HG03025 (cell line): ENCODE measurements around the gene GOLT1A.

Source experiments
- ATAC-seq: cut with Tn5 transposase; IDR thresholded peaks from one replicate; pipeline ENCODE4 v1.9.1; 2021; ENCODE audit warnings: mild to moderate bottlenecking, moderate library complexity; ENCODE audit not compliant: unreplicated experiment, low FRiP score

The GOLT1A gene

GRCh38 chr1:204166219-204166618, 47.6 kb downstream of the GOLT1A start, which contains the start of gene REN:
Gene REN, minus strand, starts transcription at chr1:204166337. Its CDS starts 44 bp downstream, at chr1:204166293.
- no peak for ATAC-seq

GRCh38 chr1:204162494-204163074, 51.2 kb downstream of the GOLT1A start:
- no peak for ATAC-seq

DNA sequence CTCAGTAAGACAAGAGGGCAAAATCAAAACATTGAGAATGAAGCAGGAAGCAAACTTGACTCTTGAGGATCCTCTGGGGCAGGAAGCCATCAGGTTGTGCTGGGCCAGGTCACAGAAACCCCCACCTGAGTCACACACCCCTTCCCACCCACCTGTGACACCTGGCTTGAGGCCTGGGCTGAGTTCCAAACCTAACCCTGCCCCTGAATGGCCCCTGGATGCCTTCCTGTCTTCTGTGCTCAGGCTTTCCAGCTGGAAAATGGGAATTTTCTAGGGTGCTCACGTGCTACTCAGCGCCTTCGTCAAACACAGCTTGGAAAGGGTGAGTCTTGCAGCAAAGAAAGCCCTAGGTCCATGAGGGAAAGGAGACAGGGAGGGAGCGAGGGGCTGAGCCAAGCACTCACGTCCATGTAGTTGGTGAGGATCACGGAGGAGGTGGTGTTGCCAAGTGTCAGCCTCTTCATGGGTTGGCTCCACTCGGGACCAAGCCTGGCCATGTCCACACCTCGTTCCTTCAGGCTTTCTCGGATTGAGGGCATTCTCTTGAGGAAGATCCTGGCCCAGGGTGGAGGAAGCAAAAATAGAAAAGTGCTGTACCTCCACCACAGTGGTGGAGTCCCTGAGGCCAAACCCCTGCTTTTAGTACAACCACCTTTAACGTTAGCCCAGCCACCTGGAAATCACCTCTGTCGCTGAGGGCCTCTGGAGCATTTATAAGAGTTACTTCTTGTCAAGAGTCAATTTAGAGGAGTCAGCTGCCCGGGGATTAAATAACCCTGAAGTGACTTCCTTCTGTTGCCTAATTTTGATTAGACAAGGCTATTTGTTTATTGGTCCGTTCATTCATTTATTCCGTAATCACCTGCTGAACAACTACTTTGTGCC, 51.9 kb downstream of the GOLT1A start:
- ATAC-seq = no peak

GRCh38 chr1:204157962-204158361, 55.8 kb downstream of the GOLT1A start:
- ATAC-seq = no peak

GRCh38 chr1:204155881-204156280, 57.9 kb downstream of the GOLT1A start:
- no peak for ATAC-seq

GRCh38 chr1:204154568-204155255, 59.1 kb downstream of the GOLT1A start:
- ATAC-seq = no peak

GRCh38 chr1:204153667-204154066, 60.1 kb downstream of the GOLT1A start:
- no peak for ATAC-seq

DNA sequence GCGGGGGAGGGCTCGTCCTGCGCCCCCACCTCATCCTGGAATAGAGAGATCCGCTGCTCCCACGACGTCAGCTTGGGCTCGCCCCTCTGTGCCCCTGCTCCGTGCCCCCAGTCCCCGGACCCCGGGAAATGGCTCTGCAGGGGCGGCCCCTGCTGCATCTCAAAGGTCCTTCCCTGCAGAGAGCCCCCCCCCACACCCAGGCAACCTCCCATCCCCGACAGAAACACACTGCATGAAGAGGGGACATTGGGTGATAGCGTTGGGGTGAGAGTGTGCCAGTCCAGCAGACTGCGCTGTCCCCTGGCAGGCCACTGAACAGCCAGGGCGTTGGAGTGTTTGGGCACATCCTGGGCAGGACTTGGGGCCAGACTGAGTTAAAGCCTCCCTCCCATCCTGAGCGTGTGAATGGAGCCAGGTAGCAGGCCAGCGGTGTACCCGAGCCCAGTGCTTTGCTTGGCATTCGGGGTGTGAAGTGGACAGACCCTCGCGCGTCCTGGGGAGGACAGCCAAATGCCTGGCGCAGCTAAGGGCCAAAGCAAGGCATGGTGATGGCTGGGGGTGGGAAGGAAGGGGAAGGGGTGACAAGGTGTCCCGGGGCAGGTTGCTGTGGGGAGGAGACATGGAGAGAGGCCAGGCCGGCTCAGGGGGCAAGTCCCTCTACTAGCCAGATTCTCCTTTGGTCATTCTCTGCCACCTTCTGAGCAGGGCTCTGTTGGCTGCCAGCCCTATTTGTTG, 61.3 kb downstream of the GOLT1A start:
- no peak for ATAC-seq

GRCh38 chr1:204151552-204152309, 62.1 kb downstream of the GOLT1A start, which contains the start of gene ETNK2:
Gene ETNK2, minus strand, starts transcription at chr1:204152044. Its CDS starts 192 bp downstream, at chr1:204151852.
- no peak for ATAC-seq

DNA sequence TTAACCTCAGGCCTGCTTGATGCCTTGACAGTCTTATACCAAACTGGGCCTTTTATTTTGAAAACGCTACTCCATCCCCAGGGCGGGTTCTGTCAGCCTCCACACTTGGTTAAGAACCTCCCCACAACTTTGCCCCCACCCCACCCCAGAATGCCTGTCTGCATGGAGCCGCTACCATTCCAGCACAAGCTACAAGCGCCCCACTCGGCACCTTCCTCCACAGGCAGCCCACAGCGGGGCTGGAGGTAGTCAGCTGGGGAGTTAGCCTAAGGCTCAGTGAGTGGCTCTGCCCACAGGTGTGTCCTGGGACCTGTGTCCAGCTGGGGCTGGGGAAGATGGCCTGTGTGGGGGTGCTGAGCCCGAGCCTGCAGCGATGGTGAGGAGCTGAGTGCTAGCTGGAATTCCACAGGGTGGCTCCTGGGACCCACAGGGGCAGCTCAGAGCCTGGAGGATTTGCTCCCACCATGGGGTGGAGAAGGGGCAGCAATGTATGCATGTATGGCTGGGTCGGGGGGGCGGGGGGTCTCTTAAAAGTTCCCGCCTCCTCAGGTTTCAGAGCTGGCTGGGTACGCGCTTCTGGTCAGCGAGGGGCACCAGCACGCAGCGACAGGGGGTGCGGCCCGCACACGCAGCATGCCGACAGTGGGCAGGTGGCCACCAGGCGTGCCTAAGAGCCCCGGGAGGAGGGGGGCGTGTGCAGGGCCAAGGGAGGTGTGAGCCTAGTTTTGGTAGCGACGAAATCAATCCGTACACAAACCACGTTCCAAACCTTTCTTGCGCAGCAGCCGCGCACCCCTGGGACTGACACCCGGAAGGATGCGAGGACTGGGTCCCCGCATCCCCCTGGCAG, 62.9 kb downstream of the GOLT1A start:
- ATAC-seq = no peak

- no peak for ATAC-seq
These were observed 63.9 kb downstream of the GOLT1A start for GRCh38 chr1:204149635-204150565.

DNA sequence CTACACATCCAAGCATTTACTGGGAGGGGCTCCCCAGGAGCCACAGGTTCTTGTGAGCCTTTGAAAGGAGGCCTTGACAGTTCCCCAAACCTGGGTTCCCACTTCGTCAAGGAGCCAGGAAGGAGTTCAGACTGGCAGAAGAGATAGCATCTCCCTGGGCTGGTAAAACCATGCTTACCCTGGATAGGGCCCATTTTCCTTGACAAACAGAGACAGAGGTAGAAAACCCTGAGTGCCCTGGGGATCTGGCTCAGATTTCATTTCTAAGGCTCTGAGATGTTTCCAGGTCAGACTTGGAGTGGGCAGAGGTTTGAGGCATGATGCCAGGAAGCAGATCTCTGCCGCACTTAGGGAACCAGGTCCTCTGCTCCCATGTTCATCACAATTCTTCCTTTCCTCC, 64.7 kb downstream of the GOLT1A start:
- ATAC-seq = no peak
